ENCODE data around the gene COL27A1. TPM values are rescaled to one million over a fixed set of nuclear protein-coding genes. Genes with fewer than 3 reads are reported as not detected.
A peak's percentile ranks its signal among the peaks of the same experiment; 100 is the strongest.

The COL27A1 gene
- total and polyA plus RNA-seq, 4 donors, result 1.9 to 59.4 (median 45.6) TPM

DNA sequence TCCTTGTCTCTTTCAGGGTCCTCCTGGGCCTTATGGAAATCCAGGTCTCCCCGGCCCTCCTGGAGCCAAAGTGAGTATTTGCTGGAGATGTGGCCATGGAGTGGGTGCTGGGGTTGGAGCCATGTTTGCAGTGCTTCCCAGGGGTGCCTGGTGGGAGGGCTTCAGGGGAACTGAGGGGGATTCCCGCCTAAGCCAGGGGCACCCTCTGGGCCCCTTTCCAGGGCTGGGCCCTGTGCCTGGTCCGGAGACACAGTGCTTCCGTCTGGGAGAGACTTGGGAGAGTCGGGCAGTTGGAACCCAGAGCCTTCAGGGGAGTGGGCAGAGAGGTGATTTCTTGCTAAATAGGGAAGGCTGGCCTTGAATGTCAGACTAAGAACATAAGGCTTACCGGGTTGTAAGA is 27.7 kb downstream of the COL27A1 start:
- H3K9me3 ChIP-seq (ENCODE audit: control insufficient read depth, low read length), result no peaks in the 10 kb centered on the region
- H3K4me3 ChIP-seq (ENCODE audit: low read length in 2 of 2), result no peak overlapping the region
- peak in 1 of 2 donors; percentile 70 for DNase-seq
- H3K36me3 ChIP-seq (ENCODE audit: control insufficient read depth in 1 of 2, insufficient read depth in 2 of 2, low read length in 1 of 2), result no peaks in the 10 kb centered on the region
- no peak overlapping the region for H3K27ac ChIP-seq (ENCODE audit: low read depth in 1 of 2, low read length in 2 of 2)
- WGBS, 2 donors, result 24 to 31% methylated on average over 6 of the region's 6 CpGs
- no peaks in the 10 kb centered on the region for H3K27me3 ChIP-seq (ENCODE audit: control insufficient read depth in 1 of 2, insufficient read depth in 2 of 2, low read length in 1 of 2)
- intact Hi-C loops (cut with DNase I), result no loop called here
- no peak for ATAC-seq (ENCODE audit: low FRiP score)
- H3K4me1 ChIP-seq (ENCODE audit: control insufficient read depth in 1 of 2, insufficient read depth in 2 of 2, low read length in 2 of 2), result peaks cover 5 to 12% of the 10 kb centered on the region in 2 donors

DNA sequence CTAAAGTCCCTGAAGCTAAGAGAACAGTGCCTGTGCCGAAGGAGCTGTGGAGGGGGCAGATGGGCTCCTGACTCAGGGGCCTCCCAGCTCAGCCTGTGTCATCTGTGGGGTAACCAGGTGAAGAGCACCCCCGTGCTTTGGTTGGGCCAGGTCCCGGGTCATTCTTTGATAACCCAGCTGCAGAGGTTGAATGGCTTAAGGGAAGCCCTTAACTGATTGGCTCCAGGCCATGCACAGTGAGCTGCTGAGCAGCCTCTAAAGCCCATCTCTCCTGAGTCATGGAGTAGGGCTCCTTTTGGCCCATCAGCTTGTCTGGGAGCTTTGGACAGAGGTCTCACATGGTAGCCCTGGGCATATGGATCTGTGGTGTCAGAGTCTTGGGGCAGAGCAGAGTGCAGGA is 28.7 kb downstream of the COL27A1 start:
- WGBS, 2 donors, result 15 to 25% methylated on average over 3 of the region's 3 CpGs
- Histone ChIP-seq H3K9me3 (ENCODE audit: control insufficient read depth, low read length) (no peaks in the 10 kb centered on the region), H3K36me3 (ENCODE audit: control insufficient read depth in 1 of 2, insufficient read depth in 2 of 2, low read length in 1 of 2) (no peaks in the 10 kb centered on the region), H3K27me3 (ENCODE audit: control insufficient read depth in 1 of 2, insufficient read depth in 2 of 2, low read length in 1 of 2) (no peaks in the 10 kb centered on the region), H3K4me3 (ENCODE audit: low read length in 2 of 2) (no peak overlapping the region), H3K4me1 (ENCODE audit: control insufficient read depth in 1 of 2, insufficient read depth in 2 of 2, low read length in 2 of 2) (peaks cover 5 to 7% of the 10 kb centered on the region in 2 donors), H3K27ac (ENCODE audit: low read depth in 1 of 2, low read length in 2 of 2) (no peak overlapping the region)
- intact Hi-C loops (cut with DNase I), result no loop called here
- no peak for ATAC-seq (ENCODE audit: low FRiP score)
- DNase-seq, result peak in 1 of 2 donors; percentile 49

DNA sequence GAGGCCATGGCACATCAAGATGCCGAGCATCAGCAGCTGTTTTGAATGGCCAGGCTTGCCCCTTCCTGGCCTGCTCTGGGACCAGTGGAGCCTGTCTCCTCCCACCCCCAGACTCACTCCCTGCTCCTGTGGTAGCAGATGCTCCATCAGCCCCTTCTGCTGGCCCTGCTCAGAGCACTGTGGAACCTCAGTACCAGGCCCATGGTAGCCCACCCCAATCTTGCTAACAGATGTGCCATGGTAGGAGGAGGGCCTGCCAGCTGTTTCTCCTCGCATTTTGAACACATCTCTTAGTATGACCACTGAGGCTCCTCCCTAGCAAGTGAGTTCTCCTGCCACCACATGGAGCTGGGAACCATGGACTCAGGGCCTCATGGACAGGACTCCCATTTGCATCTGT is 29.5 kb downstream of the COL27A1 start:
- no peak for ATAC-seq (ENCODE audit: low FRiP score)
- intact Hi-C loops (cut with DNase I), result no loop called here
- Histone ChIP-seq H3K9me3 (ENCODE audit: control insufficient read depth, low read length) (no peaks in the 10 kb centered on the region), H3K36me3 (ENCODE audit: control insufficient read depth in 1 of 2, insufficient read depth in 2 of 2, low read length in 1 of 2) (no peaks in the 10 kb centered on the region), H3K27ac (ENCODE audit: low read depth in 1 of 2, low read length in 2 of 2) (no peak overlapping the region), H3K4me1 (ENCODE audit: control insufficient read depth in 1 of 2, insufficient read depth in 2 of 2, low read length in 2 of 2) (peaks cover 5 to 7% of the 10 kb centered on the region in 2 donors), H3K4me3 (ENCODE audit: low read length in 2 of 2) (no peak overlapping the region), H3K27me3 (ENCODE audit: control insufficient read depth in 1 of 2, insufficient read depth in 2 of 2, low read length in 1 of 2) (no peaks in the 10 kb centered on the region)
- DNase-seq, result peak in 1 of 2 donors; percentile 25
- WGBS, 2 donors, result 77 to 79% methylated on average over 2 of the region's 2 CpGs

DNA sequence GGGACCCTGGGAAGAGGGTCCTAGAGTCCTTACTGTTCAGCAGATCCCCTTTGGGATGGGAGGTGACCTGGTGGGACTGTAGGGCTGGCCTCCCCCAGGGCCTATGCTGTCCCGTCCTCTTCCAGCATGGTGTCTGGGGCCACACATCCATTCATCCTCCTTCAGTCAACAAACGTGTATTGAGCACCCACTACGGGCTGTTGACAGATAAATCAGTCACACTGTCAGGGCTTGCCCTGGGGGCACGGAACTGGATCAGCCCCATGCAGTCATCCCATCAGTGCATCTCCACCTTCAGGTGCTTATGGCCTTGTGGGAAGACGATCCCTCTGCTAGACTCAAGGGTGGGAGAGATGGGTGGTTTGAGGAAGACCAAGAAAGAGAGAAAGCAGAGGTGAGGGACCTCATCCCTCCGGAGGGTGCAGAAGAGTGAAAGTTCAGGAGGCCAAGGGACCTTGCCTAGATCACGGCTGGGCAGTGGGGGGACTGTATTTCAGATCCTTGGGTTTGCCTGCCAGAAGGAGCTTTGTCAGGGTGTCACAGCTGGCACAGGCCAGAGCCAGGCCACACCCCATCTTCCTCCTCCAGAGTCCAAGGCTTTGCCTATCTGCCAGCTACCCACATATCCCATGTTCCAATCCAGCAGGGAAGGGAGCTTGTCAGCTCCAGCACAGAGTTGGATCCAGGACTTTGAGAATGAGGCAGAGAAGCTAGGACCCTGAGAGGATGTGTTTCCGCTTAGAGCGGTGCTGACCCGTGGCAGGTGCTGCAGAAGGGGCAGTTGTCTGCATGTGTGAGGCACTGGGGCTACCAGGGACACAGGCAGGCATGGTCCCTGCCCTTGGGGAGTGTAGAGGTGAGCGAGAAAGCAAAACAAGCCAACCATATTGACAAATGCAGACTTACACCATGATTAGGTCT is 30.5 kb downstream of the COL27A1 start:
- no peaks in the 10 kb centered on the region for H3K36me3 ChIP-seq (ENCODE audit: control insufficient read depth in 1 of 2, insufficient read depth in 2 of 2, low read length in 1 of 2)
- DNase-seq (peak in 1 of 2 donors; percentile 55), ATAC-seq (ENCODE audit: low FRiP score) (no peak)
- H3K9me3 ChIP-seq (ENCODE audit: control insufficient read depth, low read length), result no peaks in the 10 kb centered on the region
- no peak overlapping the region for H3K4me3 ChIP-seq (ENCODE audit: low read length in 2 of 2)
- 38 to 61% methylated on average over 11 of the region's 11 CpGs for WGBS, 2 donors
- peaks cover 2 to 3% of the 10 kb centered on the region in 2 donors for H3K4me1 ChIP-seq (ENCODE audit: control insufficient read depth in 1 of 2, insufficient read depth in 2 of 2, low read length in 2 of 2)
- H3K27me3 ChIP-seq (ENCODE audit: control insufficient read depth in 1 of 2, insufficient read depth in 2 of 2, low read length in 1 of 2), result no peaks in the 10 kb centered on the region
- intact Hi-C loops (cut with DNase I), result no loop called here
- H3K27ac ChIP-seq (ENCODE audit: low read depth in 1 of 2, low read length in 2 of 2), result no peak overlapping the region

DNA sequence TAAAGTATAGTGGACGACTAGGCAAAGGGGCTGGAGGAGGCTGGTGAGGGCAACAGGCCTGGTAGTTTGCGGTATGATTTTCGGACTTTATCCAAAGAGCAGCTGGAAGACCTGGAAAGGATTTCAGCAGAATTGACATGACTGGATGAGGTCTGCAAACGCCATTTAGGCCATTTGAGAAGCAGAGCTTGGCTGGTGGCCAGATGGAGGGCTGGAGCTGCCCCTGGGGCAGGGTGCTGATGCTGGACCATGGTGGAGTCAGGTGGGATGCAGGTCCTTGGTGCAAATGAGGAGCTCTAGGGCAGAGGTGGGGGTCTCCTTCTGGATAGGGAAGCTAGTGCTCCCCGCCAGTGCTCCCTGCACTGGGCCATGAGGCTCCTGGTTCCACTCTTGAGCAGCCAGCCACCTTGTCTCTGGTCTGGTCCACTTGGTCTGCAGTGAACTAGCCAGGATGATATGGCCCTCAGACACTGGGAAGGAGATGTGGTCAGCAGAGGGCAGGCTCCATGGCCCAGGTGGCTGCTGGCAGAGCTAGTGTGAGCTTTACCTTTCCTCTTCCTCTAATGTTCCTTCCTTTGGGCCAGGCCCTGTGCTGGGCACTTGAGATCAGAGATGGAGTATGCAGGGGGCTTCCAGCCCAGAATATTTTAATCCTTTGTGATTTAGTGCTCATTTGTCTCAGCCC is 31.4 kb downstream of the COL27A1 start:
- H3K9me3 ChIP-seq (ENCODE audit: control insufficient read depth, low read length), result no peaks in the 10 kb centered on the region
- H3K27me3 ChIP-seq (ENCODE audit: control insufficient read depth in 1 of 2, insufficient read depth in 2 of 2, low read length in 1 of 2), result no peaks in the 10 kb centered on the region
- H3K4me1 ChIP-seq (ENCODE audit: control insufficient read depth in 1 of 2, insufficient read depth in 2 of 2, low read length in 2 of 2), result no peaks in the 10 kb centered on the region
- ATAC-seq (ENCODE audit: low FRiP score), result peak; percentile 38
- intact Hi-C loops (cut with DNase I), result no loop called here
- peak in 1 of 2 donors; percentile 72 for DNase-seq
- H3K27ac ChIP-seq (ENCODE audit: low read depth in 1 of 2, low read length in 2 of 2), result no peak overlapping the region
- no peaks in the 10 kb centered on the region for H3K36me3 ChIP-seq (ENCODE audit: control insufficient read depth in 1 of 2, insufficient read depth in 2 of 2, low read length in 1 of 2)
- WGBS, 2 donors, result 27 to 34% methylated on average over 5 of the region's 5 CpGs
- H3K4me3 ChIP-seq (ENCODE audit: low read length in 2 of 2), result no peak overlapping the region

DNA sequence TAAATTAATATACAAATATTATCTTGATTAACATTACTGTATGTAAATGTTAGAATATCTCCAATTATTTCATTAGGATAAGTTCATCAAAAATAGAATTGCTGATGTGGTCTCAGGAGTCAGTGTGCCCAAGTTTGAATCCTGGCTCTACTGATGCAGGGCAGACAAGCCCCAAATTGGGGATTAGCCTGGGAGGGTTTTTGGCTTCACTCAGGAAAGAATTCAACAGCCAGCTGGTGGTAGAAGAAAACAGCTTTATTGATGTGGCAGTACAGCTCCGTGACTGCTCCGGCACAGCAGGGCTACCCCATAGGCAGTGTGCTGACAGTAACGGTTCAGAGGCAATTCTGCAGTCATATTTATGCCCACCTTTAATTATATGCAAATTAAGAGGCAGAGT is 32.5 kb downstream of the COL27A1 start:
- intact Hi-C loops (cut with DNase I), result no loop called here
- no peaks in the 10 kb centered on the region for H3K4me1 ChIP-seq (ENCODE audit: control insufficient read depth in 1 of 2, insufficient read depth in 2 of 2, low read length in 2 of 2)

DNA sequence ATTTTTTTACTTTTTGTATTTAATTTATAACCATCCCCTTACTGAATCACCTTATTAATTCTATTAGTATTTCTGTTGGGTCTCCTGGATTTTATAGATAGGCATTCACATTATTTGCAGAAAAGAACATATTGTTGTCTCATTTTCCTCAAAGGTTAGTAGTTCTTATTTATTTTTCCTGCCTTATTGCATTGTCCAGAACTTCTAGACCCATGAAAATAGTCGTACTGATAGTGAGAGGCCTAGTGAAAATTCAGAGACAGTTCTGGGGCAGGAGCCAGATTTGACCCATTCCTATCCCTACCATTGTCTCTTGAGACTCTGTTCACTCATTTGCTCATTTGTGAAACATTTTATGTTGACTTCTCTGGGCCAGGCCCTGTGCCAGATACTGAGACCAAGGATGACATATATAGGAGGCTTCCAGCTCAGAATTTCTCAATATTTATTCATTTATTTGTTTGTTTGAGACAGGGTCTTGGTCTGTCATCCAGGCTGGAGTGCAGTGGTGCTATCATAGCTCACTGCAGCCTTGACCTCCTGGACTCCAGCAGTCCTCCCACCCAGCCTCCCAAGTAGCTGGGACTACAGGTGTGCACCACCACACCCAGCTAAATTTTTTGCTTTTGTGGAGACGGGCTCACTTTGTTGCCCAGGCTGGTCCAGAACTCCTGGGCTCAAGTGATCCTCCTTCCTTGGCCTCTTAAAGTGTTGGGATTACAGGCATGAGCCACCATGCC is 34.7 kb downstream of the COL27A1 start:
- no peaks in the 10 kb centered on the region for H3K9me3 ChIP-seq (ENCODE audit: control insufficient read depth, low read length)
- no peak for ATAC-seq (ENCODE audit: low FRiP score)
- H3K36me3 ChIP-seq (ENCODE audit: control insufficient read depth in 1 of 2, insufficient read depth in 2 of 2, low read length in 1 of 2), result no peaks in the 10 kb centered on the region
- H3K4me1 ChIP-seq (ENCODE audit: control insufficient read depth in 1 of 2, insufficient read depth in 2 of 2, low read length in 2 of 2), result no peaks in the 10 kb centered on the region
- intact Hi-C loops (cut with DNase I), result no loop called here
- H3K4me3 ChIP-seq (ENCODE audit: low read length in 2 of 2), result no peak overlapping the region
- no peaks in the 10 kb centered on the region for H3K27me3 ChIP-seq (ENCODE audit: control insufficient read depth in 1 of 2, insufficient read depth in 2 of 2, low read length in 1 of 2)
- H3K27ac ChIP-seq (ENCODE audit: low read depth in 1 of 2, low read length in 2 of 2), result no peak overlapping the region
- peak in 1 of 2 donors; percentile 3 for DNase-seq
- 69 to 78% methylated on average over 2 of the region's 2 CpGs for WGBS, 2 donors

More for the DNA sequence above, 32.5 kb downstream of the COL27A1 start:
- H3K36me3 ChIP-seq (ENCODE audit: control insufficient read depth in 1 of 2, insufficient read depth in 2 of 2, low read length in 1 of 2), result no peaks in the 10 kb centered on the region
- WGBS, 2 donors, result 23 to 31% methylated on average over 3 of the region's 3 CpGs
- no peak overlapping the region for H3K4me3 ChIP-seq (ENCODE audit: low read length in 2 of 2)
- DNase-seq (no peak), ATAC-seq (ENCODE audit: low FRiP score) (no peak)
- no peak overlapping the region for H3K27ac ChIP-seq (ENCODE audit: low read depth in 1 of 2, low read length in 2 of 2)
- no peaks in the 10 kb centered on the region for H3K9me3 ChIP-seq (ENCODE audit: control insufficient read depth, low read length)
- H3K27me3 ChIP-seq (ENCODE audit: control insufficient read depth in 1 of 2, insufficient read depth in 2 of 2, low read length in 1 of 2), result no peaks in the 10 kb centered on the region

DNA sequence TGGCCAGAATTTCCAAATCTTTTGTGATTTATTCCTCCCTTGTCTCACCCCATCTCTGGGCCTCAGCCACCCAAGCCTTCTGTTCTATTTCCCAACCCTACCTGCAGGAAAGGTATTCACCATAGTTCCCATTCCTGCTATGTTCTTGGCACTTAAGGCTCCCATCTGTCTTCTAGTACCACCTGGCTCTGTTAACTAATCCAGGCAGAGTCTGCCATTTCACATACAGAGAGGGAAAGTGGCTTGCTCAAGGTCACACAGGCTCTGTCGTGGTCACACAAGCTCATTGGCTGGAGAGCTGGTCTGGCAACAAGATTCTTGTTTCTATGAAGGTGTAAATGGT is 35.2 kb downstream of the COL27A1 start:
- intact Hi-C loops (cut with DNase I), result no loop called here
- DNase-seq, result no peak

More for the DNA sequence above, 35.2 kb downstream of the COL27A1 start:
- no peaks in the 10 kb centered on the region for H3K36me3 ChIP-seq (ENCODE audit: control insufficient read depth in 1 of 2, insufficient read depth in 2 of 2, low read length in 1 of 2)
- WGBS, 2 donors, result 94% methylated on average over 1 of the region's 1 CpG
- H3K4me3 ChIP-seq (ENCODE audit: low read length in 2 of 2), result no peak overlapping the region
- no peak for ATAC-seq (ENCODE audit: low FRiP score)
- no peak overlapping the region for H3K27ac ChIP-seq (ENCODE audit: low read depth in 1 of 2, low read length in 2 of 2)
- H3K9me3 ChIP-seq (ENCODE audit: control insufficient read depth, low read length), result no peaks in the 10 kb centered on the region
- H3K27me3 ChIP-seq (ENCODE audit: control insufficient read depth in 1 of 2, insufficient read depth in 2 of 2, low read length in 1 of 2), result no peaks in the 10 kb centered on the region
- no peaks in the 10 kb centered on the region for H3K4me1 ChIP-seq (ENCODE audit: control insufficient read depth in 1 of 2, insufficient read depth in 2 of 2, low read length in 2 of 2)
